Hematopoietic multipotent progenitor cell treated with erythropoietin and hydrocortisone succinate and interleukin-3 and kit ligand, for 8 days (in vitro differentiated cells): ENCODE measurements around the gene ZMYM1.
"Not testable (repeated sequence)": the region's sequence is repeated elsewhere in the genome, so short reads cannot be mapped to it uniquely, and the experiment has no call there.

Experiments
- DNase-seq: peaks from one replicate; pipeline ENCODE4 v3.0.0-alpha.2; 2015

Gene ZMYM1

GRCh38 chr1:35080171-35080854 lies 1.1 kb downstream of the ZMYM1 start:
- no peak for DNase-seq

DNA sequence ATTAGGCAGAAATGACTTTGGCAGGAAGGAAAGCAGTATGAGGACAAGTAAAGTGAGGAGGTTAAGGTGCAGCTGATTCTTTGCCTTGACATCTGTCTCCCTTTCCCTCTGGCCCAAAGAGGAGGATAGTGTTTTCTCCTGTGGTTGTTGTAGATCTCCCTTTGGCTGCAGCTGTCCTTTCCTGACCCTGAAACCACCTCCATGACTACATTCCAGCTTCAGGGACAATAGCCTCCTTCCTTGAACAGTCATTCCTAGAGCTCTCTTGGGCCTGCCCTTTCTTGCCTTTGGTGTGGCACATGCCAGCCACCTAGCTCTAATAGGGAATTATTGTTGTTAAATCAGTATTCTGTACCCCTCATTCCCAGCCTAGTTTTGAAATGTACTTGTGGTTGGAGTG lies 6.2 kb downstream of the ZMYM1 start:
- no peak for DNase-seq

DNA sequence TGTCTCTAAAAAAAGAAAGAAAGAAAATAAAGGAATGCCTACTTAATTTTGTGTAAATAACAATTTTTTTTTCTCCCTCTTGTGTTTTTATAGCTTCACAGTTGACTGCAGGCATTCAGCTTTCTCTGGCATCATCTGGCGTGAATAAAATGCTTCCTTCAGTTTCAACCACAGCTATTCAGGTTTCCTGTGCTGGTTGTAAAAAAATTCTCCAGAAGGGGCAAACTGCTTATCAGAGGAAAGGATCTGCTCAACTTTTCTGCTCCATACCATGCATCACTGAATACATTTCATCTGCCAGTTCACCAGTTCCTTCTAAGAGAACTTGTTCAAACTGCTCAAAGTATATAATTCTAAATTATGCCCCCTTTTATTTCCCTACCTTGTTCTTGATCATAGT lies 18.0 kb downstream of the ZMYM1 start:
- no peak for DNase-seq

DNA sequence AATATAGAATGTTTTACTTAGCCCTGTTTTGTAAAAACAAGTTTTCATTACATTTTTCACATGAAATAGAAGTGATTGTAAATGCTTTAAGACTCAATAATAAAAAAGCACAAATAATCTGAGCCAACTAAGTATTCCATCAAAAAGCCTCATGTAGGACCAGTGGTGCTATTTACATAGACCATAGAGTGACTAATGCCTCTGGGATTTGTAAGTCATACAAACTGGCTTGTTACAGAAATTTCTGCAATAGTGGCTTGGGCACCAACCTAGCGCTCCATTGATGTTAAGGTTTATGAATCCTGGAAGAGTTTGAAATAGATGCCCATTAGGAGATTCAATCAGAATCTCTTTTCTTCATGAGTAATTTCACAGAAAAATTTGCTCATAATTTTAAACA lies 31.9 kb downstream of the ZMYM1 start:
- no peak for DNase-seq

GRCh38 chr1:35112668-35113067 lies 33.5 kb downstream of the ZMYM1 start:
- DNase-seq = no peak

DNA sequence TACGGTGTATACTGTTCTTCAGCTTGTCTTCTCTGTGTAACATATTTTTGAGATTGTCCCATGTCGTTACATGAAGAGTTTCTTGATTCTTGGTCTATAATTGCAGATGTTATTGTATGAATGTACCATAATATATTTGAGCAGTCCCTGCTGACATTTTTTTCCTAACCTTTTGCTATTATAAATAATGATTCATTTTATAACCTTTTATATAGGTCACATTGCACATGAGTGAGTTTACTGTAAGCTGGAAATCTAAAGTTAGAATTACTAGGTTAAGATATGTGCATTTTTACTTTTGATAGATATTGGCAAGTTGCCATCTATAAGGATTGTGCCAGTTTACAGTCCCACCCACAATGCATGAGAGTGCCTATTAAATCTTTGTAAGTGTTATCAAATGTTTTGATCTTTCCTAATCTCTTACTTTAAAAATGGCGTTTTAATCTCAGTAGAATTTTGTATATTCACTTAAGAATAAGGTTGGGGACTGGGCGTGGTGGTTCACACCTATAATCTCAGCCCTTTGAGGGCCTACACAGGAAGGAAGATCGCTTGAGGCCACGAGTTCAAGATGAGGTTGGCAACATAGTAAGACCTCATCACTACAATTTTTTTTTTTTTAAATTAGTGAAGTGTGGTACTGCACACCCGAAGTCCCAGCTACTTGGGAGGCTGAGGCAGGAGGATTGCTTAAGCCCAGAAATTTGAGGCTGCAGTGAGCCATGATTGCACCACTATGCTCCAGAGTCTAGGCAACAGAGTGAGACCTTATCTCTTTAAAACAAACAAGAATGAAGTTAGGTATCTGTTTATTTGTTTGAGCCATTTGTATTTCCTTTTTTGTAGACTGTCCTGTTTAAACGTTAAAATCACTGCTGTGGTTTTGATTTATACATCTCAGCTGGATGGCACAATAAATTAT lies 36.5 kb downstream of the ZMYM1 start:
- no peak for DNase-seq

DNA sequence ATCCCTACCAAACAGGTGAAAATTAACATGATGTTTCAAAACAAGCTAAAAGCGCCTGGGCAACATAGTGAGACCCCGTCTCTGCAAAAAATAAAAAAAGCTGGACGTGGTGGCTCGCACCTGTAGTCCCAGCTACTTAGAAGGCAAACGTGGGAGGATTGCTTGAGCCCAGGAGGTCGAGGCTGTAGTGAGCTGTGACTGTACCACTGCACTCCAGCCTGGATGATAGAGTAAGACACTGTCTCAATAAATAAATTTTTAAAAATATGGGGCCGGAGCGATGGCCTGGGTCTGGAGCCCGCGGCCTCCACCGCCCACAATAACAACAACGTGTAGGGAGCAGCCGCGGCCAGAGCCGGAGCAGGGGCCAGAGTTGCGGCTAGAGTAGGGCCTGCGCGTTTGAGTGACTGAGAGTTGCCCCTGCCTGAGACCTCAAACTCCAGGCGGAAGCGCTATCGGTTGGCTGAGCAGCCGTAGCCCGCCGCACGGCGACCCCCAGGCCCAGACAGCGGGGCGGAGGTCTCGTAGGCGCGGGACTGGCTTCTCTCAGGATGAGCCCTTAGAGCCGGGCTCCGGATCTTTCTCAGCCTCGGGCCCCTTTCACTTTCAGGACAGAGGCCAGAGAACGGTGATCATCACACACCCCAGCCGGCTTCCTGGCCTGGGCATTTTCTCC lies 41.4 kb downstream of the ZMYM1 start:
- no peak for DNase-seq

DNA sequence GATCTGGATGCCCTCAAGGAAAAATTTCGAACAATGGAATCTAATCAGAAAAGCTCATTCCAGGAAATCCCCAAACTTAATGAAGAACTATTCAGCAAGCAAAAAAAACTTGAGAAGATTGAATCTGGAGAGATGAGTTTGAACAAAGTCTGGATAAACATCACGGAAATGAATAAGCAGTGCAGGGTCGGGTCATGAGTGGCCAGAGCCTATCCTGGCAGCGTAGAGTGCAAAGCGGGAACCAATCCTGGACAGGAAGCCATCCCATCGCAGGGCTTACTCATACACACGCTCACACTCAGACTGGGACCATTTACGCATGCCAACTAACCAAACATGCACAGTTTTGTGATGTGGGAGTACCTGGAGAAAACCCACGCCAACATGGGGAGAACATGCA lies 43.1 kb downstream of the ZMYM1 start:
- no peak for DNase-seq

GRCh38 chr1:35126546-35126945 lies 47.4 kb downstream of the ZMYM1 start:
- no peak for DNase-seq

DNA sequence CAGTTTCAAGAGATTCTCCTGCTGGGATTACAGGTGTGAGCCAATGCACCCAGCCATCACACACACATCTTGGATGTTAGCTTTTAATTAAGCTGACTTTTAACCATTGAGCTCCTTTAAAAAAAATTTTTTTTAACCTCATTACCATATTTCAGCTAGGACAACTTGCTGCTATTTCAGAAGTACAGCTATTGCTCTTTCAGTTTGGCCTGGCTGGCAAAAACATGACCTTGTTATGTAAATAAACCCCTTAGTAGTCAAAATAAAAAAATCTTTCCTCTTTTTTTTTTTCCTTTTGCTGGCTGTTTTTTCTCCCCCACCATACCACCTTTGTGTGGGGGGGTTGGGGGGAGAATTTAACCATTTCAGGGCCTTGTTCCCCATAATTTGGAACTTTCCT lies 49.9 kb downstream of the ZMYM1 start:
- no peak for DNase-seq

DNA sequence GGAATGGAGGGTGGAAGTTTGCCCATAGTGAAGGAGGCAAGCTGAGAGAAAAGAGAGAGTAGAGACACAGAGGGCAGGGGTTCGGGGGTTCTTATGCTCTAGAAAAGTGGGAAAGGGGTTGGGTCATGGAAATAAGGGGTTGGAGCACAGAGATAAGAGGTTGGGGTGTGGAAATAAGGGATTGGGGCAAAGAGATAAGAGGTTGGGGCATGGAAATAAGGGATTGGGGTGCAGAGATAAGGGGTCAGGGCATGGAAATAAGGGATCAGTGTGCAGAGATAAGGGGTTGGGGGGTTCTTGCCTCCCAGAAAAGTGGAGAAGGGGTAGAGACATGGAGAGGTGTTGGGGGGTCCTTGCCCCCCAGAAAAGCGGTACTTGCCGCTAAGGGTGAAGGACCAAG lies 57.6 kb downstream of the ZMYM1 start:
- DNase-seq = peak; percentile 25

DNA sequence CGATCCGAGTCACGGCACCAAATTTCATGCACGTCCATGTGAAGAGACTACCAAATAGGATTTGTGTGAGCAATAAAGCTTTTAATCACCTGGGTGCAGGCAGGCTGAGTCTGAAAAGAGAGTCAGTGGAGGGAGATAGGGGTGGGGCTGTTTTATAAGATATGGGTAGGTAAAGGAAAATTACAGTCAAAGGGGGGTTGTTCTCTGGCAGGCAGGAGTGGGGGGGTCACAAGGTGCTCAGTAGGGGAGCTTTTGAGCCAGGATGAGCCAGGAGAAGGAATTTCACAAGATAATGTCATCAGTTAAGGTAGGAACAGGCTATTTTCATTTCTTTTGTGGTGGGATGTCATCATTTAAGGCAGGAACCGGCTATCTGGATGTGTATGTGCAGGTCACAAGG lies 58.4 kb downstream of the ZMYM1 start:
- not testable (repeated sequence) for DNase-seq

DNA sequence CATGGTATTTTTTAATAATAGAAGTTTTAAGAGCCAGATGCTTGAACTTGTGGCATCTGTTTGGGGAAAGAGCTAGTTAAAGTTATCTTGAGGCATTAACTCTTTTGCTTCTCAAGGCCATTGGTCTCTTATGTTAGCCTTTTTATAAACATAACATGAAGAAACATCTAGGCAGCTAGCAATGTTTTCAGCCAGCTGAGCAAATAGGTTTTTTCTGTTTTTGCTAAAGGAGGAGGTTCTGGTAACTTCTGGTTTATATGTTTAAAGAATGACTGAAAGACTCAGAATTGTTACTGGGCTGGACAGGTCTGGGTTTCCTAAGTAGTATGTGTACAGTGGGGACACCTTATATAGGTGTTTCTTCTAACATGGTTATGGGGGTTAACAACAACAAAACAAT lies 63.1 kb downstream of the ZMYM1 start:
- DNase-seq = not testable (repeated sequence)

GRCh38 chr1:35142728-35143127 lies 63.5 kb downstream of the ZMYM1 start:
- not testable (repeated sequence) for DNase-seq

DNA sequence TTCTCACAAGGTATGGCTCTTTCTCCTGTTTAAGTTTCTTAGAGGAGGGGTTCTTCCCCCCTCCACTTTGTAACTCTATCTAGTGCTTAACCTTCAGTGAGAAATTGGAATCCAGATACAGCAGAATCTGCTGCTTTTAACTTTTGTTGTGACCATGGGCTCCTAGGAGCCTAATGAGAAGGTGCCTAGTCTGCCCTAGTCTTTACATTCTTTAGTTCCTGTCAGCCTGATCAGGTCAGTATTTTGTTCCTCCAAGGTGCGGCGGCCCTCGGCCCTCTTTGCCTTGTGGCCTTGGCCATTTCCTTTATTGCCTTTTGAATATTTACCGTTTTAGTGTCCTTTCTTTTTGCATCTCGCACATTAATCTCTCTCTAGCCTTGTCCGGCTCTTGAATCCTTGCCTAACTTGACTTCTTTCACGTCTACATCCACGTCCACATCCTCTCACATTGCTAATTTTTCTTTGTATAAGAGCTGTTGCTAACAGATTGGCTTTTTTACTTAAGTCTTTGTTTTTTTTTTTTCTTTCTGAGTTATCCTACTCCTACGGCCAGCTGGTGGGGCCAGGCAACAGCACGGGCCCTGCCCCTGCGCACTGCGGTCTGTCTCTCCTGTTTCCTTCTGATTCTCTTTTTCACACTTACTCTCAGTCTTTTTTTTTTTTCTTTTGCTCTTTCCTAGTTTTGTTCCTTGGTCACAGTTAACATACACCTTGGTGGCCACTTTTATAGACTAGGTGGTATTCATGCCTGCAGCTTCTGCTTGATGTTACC lies 64.7 kb downstream of the ZMYM1 start:
- DNase-seq = no peak

- not testable (repeated sequence) for DNase-seq
Observed at GRCh38 chr1:35145892-35146549, 66.8 kb downstream of the ZMYM1 start.

- DNase-seq = no peak
Observed at GRCh38 chr1:35151220-35151619, 72.0 kb downstream of the ZMYM1 start.

- no peak for DNase-seq
Observed at GRCh38 chr1:35164893-35165292, 85.7 kb downstream of the ZMYM1 start.
